H7 (cell line): Measurements from ENCODE around the gene HNRNPH3. TPM values are rescaled to one million over a fixed set of nuclear protein-coding genes. Genes with fewer than 3 reads are reported as not detected.

ENCODE experiments used
- total RNA-seq: library from RNA; depleted of rRNA; stranded (reverse); fragments of >200 nt; shearing (Covaris generic); gene quantifications from 2 replicates; pipeline ENCODE4 v1.2.3, GENCODE V29; 2014; rRNA removed

HNRNPH3 gene
- total RNA-seq, 1 experiment from 2014 or later, result 12.5 TPM

Other genes starting within 250 kb of the HNRNPH3 start
- 0.04 TPM in 1 of 2 replicates, not detected in the other for gene MYPN, start 222.6 kb upstream of the HNRNPH3 start, total RNA-seq
- 0.15 TPM in 1 of 2 replicates, not detected in the other for gene ATOH7, start 100.0 kb upstream of the HNRNPH3 start, total RNA-seq
- 1.4 and 3.4 TPM in 2 replicates for gene PBLD, start 864 bp downstream of the HNRNPH3 start, total RNA-seq
- 5.4 and 8.2 TPM in 2 replicates for gene RUFY2, start 75.2 kb downstream of the HNRNPH3 start, total RNA-seq
- 39.4 and 48.0 TPM in 2 replicates for gene DNA2, start 139.9 kb downstream of the HNRNPH3 start, total RNA-seq
- gene SLC25A16, start 195.5 kb downstream of the HNRNPH3 start, total RNA-seq, result 5.1 and 5.4 TPM in 2 replicates
- gene TET1, start 228.3 kb downstream of the HNRNPH3 start, total RNA-seq, result 27.5 and 47.6 TPM in 2 replicates